ENCODE measurements around the gene RPUSD3.

DNA sequence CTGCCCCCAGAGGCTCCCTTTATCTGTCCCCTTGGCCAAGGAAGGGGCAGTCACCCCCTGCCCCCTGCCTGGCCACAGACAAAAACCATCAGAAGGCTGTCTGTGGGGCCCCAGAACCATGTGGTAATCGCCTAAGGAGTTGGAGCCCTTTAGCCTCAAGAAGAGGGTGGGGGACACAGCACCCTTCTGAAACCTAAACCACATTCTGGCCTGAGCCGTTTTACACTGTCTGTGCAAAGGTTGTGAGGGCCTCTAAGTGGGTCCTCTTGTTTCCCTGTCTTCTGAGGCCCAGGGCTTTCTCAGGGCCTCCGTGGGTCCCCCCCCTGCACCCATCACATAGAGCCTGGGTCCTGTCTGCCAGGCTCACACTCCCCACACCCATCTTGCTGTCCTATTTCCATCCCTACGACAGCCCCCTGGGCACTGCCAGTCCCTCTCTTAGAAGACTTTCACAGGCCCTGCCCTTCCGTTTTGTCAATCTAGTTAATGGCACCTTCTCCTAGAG is 17.9 kb upstream of the RPUSD3 start:
- TF ChIP-seq POLR2A (IDR thresholded peaks at IDR 0.05) = no peak
- TF ChIP-seq, protein P1, sequence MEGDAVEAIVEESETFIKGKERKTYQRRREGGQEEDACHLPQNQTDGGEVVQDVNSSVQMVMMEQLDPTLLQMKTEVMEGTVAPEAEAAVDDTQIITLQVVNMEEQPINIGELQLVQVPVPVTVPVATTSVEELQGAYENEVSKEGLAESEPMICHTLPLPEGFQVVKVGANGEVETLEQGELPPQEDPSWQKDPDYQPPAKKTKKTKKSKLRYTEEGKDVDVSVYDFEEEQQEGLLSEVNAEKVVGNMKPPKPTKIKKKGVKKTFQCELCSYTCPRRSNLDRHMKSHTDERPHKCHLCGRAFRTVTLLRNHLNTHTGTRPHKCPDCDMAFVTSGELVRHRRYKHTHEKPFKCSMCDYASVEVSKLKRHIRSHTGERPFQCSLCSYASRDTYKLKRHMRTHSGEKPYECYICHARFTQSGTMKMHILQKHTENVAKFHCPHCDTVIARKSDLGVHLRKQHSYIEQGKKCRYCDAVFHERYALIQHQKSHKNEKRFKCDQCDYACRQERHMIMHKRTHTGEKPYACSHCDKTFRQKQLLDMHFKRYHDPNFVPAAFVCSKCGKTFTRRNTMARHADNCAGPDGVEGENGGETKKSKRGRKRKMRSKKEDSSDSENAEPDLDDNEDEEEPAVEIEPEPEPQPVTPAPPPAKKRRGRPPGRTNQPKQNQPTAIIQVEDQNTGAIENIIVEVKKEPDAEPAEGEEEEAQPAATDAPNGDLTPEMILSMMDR (IDR thresholded peaks at IDR 0.05) = no peak

Data from thyroid gland (tissue), 4 donors.